ENCODE results near the gene OR5K4. TPM values are rescaled to one million over a fixed set of nuclear protein-coding genes. Genes with fewer than 3 reads are reported as not detected.

Gene OR5K4
- total and polyA plus RNA-seq, 4 donors, result not detected

GRCh38 chr3:98359250-98359649, 5.6 kb downstream of the OR5K4 start (continued):
- TF ChIP-seq SP1 (IDR thresholded peaks at IDR 0.05), result no peak
- TF ChIP-seq HNF4A (conservative IDR thresholded peaks at IDR 0.05), result no peak
- no peak for TF ChIP-seq CTCF (IDR thresholded peaks at IDR 0.05; ENCODE audit: low read depth, low read length, missing input control)
- no peak for TF ChIP-seq EGR1 (IDR thresholded peaks at IDR 0.05; ENCODE audit: low read depth in 2 of 2)

- Histone ChIP-seq H3K27me3 (ENCODE audit: control insufficient read depth in 4 of 4, insufficient read depth in 4 of 4, low read length in 3 of 4) (no peaks in the 10 kb centered on the region), H3K9ac (ENCODE audit: low read depth in 1 of 2, low read length in 2 of 2) (no peak overlapping the region), H3K36me3 (ENCODE audit: control insufficient read depth in 4 of 4, insufficient read depth in 3 of 4, low read depth in 1 of 4, low read length in 3 of 4) (no peaks in the 10 kb centered on the region), H3K4me3 (ENCODE audit: low read depth in 1 of 3, low read length in 3 of 3) (no peak overlapping the region), H3K27ac (ENCODE audit: low read depth in 1 of 2, low read length in 2 of 2) (no peak overlapping the region), H3K9me3 (ENCODE audit: control insufficient read depth in 4 of 4, low read length in 3 of 4) (no peaks in the 10 kb centered on the region), H3K4me1 (ENCODE audit: control insufficient read depth in 4 of 4, insufficient read depth in 4 of 4, low read length in 3 of 4) (no peaks in the 10 kb centered on the region)
- WGBS, result 43% methylated on average over 1 of the region's 1 CpG
- no peak for DNase-seq (ENCODE audit: low spot score)
- TF ChIP-seq ZBTB33 (IDR thresholded peaks at IDR 0.05), result no peak
- TF ChIP-seq CTCF (IDR thresholded peaks at IDR 0.05; ENCODE audit: low read depth, low read length, missing input control), result no peak
- TF ChIP-seq RAD21 (IDR thresholded peaks at IDR 0.05), result peak; percentile 26 to 60
Observed at GRCh38 chr3:98359993-98360675, 6.5 kb downstream of the OR5K4 start.

GRCh38 chr3:98360681-98361080, 7.0 kb downstream of the OR5K4 start:
- WGBS, result 96% methylated on average over 3 of the region's 3 CpGs
- no peak overlapping the region for H3K27ac ChIP-seq (ENCODE audit: low read depth in 1 of 2, low read length in 2 of 2)
- no peaks in the 10 kb centered on the region for H3K27me3 ChIP-seq (ENCODE audit: control insufficient read depth in 4 of 4, insufficient read depth in 4 of 4, low read length in 3 of 4)
- H3K4me1 ChIP-seq (ENCODE audit: control insufficient read depth in 4 of 4, insufficient read depth in 4 of 4, low read length in 3 of 4), result no peaks in the 10 kb centered on the region
- DNase-seq (ENCODE audit: low spot score), result no peak
- H3K9me3 ChIP-seq (ENCODE audit: control insufficient read depth in 4 of 4, low read length in 3 of 4), result no peaks in the 10 kb centered on the region
- H3K9ac ChIP-seq (ENCODE audit: low read depth in 1 of 2, low read length in 2 of 2), result no peak overlapping the region
- H3K4me3 ChIP-seq (ENCODE audit: low read depth in 1 of 3, low read length in 3 of 3), result no peak overlapping the region
- TF ChIP-seq JUND (IDR thresholded peaks at IDR 0.05) (no peak), GABPA (IDR thresholded peaks at IDR 0.05 in 1 of 2, conservative IDR thresholded peaks at IDR 0.05 in 1 of 2) (no peak), FOXA1 (IDR thresholded peaks at IDR 0.05) (no peak), YY1 (IDR thresholded peaks at IDR 0.05) (no peak), SP1 (IDR thresholded peaks at IDR 0.05) (no peak), TAF1 (conservative IDR thresholded peaks at IDR 0.05) (no peak), HNF4A (conservative IDR thresholded peaks at IDR 0.05) (no peak), ATF3 (IDR thresholded peaks at IDR 0.05) (no peak), HNF4G (IDR thresholded peaks at IDR 0.05) (no peak)
- H3K36me3 ChIP-seq (ENCODE audit: control insufficient read depth in 4 of 4, insufficient read depth in 3 of 4, low read depth in 1 of 4, low read length in 3 of 4), result no peaks in the 10 kb centered on the region

Data from liver (tissue), 9 donors.